CD1c-positive myeloid dendritic cell (primary cell): Measurements from ENCODE around the gene SLC16A13.
"Not testable (repeated sequence)": the region's sequence is repeated elsewhere in the genome, so short reads cannot be mapped to it uniquely, and the experiment has no call there.

Source experiments
- DNase-seq: peaks from one replicate; pipeline ENCODE4 v3.0.0-alpha.2; 2016; ENCODE audit errors: extremely low spot score

SLC16A13 gene

GRCh38 chr17:7063518-7064094, 27.8 kb downstream of the SLC16A13 start:
- DNase-seq, result no peak

GRCh38 chr17:7064261-7064660, 28.4 kb downstream of the SLC16A13 start:
- DNase-seq, result peak; percentile 18

GRCh38 chr17:7067198-7067597, 31.4 kb downstream of the SLC16A13 start:
- DNase-seq, result no peak

- no peak for DNase-seq
These were observed 32.5 kb downstream of the SLC16A13 start for GRCh38 chr17:7068268-7068667.

- DNase-seq, result no peak
These were observed 34.9 kb downstream of the SLC16A13 start for GRCh38 chr17:7070712-7071111.

- no peak for DNase-seq
These were observed 36.6 kb downstream of the SLC16A13 start for GRCh38 chr17:7072406-7072805.

- DNase-seq, result no peak
These were observed 39.1 kb downstream of the SLC16A13 start for GRCh38 chr17:7074931-7075330.

GRCh38 chr17:7077911-7078546, 42.2 kb downstream of the SLC16A13 start:
- no peak for DNase-seq

GRCh38 chr17:7078711-7079110, 42.9 kb downstream of the SLC16A13 start:
- DNase-seq, result no peak

- DNase-seq, result peak; percentile 87
These were observed 44.0 kb downstream of the SLC16A13 start, which contains the start of gene CLEC10A for GRCh38 chr17:7079581-7080455. TSS of gene CLEC10A (minus strand) at chr17:7080251. CDS start at chr17:7078812, 1,439 bp downstream.

GRCh38 chr17:7080456-7081041, 44.7 kb downstream of the SLC16A13 start:
- DNase-seq, result no peak

GRCh38 chr17:7081341-7082062, 45.7 kb downstream of the SLC16A13 start:
- DNase-seq, result no peak

- peak; percentile 15 for DNase-seq
These were observed 47.8 kb downstream of the SLC16A13 start for GRCh38 chr17:7083592-7083991.

GRCh38 chr17:7084088-7084487, 48.3 kb downstream of the SLC16A13 start:
- peak; percentile 50 for DNase-seq

- DNase-seq, result not testable (repeated sequence)
These were observed 52.6 kb downstream of the SLC16A13 start for GRCh38 chr17:7088442-7088841.

- DNase-seq, result not testable (repeated sequence)
These were observed 53.8 kb downstream of the SLC16A13 start for GRCh38 chr17:7089570-7089969.
